Dedifferentiated amniotic fluid mesenchymal stem cell (primary cell): ENCODE measurements around the gene WBP4.
"Not testable (repeated sequence)": the region's sequence is repeated elsewhere in the genome, so short reads cannot be mapped to it uniquely, and the experiment has no call there.

Experiments used
- DNase-seq: peaks from one replicate; pipeline ENCODE4 v3.0.0-alpha.2; 2016; ENCODE audit errors: extremely low spot score

The WBP4 gene

GRCh38 chr13:41061075-41061913 is at the start of gene WBP4:
WBP4 (plus strand) TSS chr13:41061509; CDS start chr13:41061674, 165 bp downstream.
- DNase-seq = peak; percentile 87

GRCh38 chr13:41012536-41012935 is 48.8 kb upstream of the WBP4 start:
- no peak for DNase-seq

GRCh38 chr13:41013835-41014234 is 47.5 kb upstream of the WBP4 start:
- DNase-seq = no peak

- DNase-seq = no peak
Observed at GRCh38 chr13:41015920-41016319, 45.4 kb upstream of the WBP4 start.

- no peak for DNase-seq
Observed at GRCh38 chr13:41017159-41017558, 44.1 kb upstream of the WBP4 start.

- DNase-seq = no peak
Observed at GRCh38 chr13:41017817-41018601, 43.3 kb upstream of the WBP4 start.

GRCh38 chr13:41018602-41018948 is 42.7 kb upstream of the WBP4 start:
- no peak for DNase-seq

- DNase-seq = no peak
Observed at GRCh38 chr13:41019011-41019487, 42.3 kb upstream of the WBP4 start, which contains the start of gene ELF1. ELF1 (minus strand) TSS chr13:41019316; CDS start chr13:40982054, 37,262 bp downstream.

GRCh38 chr13:41019578-41020347 is 41.5 kb upstream of the WBP4 start:
- no peak for DNase-seq

- no peak for DNase-seq
Observed at GRCh38 chr13:41025518-41025917, 35.8 kb upstream of the WBP4 start.

GRCh38 chr13:41026788-41027187 is 34.5 kb upstream of the WBP4 start:
- DNase-seq = no peak

- DNase-seq = no peak
Observed at GRCh38 chr13:41028051-41028450, 33.3 kb upstream of the WBP4 start.

- DNase-seq = no peak
Observed at GRCh38 chr13:41029629-41030028, 31.7 kb upstream of the WBP4 start.

GRCh38 chr13:41032691-41033376 is 28.5 kb upstream of the WBP4 start:
- no peak for DNase-seq

- DNase-seq = no peak
Observed at GRCh38 chr13:41034382-41034781, 26.9 kb upstream of the WBP4 start.

GRCh38 chr13:41034881-41035280 is 26.4 kb upstream of the WBP4 start:
- no peak for DNase-seq

- DNase-seq = not testable (repeated sequence)
Observed at GRCh38 chr13:41036557-41036956, 24.8 kb upstream of the WBP4 start.

GRCh38 chr13:41039746-41040145 is 21.6 kb upstream of the WBP4 start:
- no peak for DNase-seq

- DNase-seq = no peak
Observed at GRCh38 chr13:41040584-41041334, 20.6 kb upstream of the WBP4 start.

GRCh38 chr13:41042419-41042818 is 18.9 kb upstream of the WBP4 start:
- not testable (repeated sequence) for DNase-seq

GRCh38 chr13:41048640-41049039 is 12.7 kb upstream of the WBP4 start:
- no peak for DNase-seq
